Measurements from ENCODE around the gene CBX5.
A peak's percentile ranks its signal among the peaks of the same experiment; 100 is the strongest.
"Not testable (repeated sequence)": the region's sequence is repeated elsewhere in the genome, so short reads cannot be mapped to it uniquely, and the experiment has no call there.

The CBX5 gene

DNA sequence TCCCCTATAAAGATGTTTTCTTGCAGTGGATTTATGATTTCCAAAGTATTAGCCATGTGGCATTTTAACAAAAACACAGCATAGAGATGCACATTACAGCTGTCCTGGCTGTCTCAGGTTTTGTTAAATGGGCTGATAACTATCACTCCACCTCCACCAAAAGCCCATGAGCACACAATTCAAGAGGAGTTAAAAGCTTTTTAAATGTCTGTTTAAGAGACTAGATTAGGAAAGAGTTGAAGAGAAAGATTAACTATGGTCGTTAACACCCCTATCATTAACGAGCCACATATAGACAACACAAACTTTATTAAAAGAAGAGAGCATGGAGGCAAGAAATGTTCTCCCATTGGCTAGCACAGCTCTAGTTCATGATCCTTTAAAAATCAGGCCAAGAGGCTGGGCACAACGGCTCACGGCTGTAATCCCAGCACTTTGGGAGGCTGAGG, 14.5 kb downstream of the CBX5 start:
- no peak for DNase-seq

DNA sequence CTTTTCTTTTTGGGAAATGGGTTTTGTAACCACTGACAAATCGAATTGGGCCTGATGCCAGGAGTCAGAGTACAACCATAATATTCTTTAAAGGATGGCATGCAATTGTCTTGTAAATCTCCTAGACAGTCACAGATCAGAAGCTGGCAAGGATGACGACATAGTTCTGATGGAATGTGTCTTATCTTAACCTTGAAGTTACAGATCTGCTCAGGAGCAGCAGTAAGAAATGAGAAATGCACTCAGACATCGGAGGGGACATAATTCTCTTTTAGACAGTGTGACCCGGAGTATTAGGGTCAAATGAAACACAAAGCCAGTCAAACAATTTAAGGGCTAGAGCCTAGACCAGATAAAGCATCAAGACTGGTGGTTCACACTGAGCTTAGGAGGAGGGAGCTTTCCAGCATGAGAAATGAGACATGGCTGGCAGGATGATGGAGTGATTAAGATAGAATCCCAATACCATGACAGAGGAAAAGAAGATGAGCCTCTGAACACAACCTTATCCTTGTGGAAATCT, 17.5 kb downstream of the CBX5 start:
- peak; percentile 65 for DNase-seq

DNA sequence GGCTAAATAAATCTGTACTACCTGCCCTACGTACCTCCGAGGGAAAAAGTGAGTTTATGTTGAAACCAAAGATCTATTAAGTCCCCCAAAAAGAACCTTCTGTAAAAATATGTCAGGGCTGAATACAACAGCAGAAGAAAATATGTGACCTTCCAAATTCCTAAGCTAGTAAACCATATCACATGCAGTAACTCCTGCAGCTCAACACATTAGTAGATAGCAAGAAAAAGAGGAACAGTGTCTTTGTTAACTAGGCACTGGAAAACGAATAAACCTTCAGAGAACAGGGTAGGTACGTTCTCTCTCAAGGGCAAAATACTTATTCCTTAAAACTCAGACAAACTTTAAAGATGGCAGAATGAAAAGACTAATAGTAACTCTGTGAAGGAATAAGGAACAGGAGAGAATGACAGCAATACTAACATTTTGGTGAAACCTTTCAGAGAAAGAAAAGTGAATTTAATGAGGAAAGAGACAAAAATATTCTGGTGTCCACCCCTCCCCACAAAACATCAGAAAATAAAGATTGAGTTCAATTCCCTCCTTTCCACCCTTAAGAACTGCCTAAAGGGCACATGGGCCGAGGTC, 18.0 kb downstream of the CBX5 start:
- no peak for DNase-seq

DNA sequence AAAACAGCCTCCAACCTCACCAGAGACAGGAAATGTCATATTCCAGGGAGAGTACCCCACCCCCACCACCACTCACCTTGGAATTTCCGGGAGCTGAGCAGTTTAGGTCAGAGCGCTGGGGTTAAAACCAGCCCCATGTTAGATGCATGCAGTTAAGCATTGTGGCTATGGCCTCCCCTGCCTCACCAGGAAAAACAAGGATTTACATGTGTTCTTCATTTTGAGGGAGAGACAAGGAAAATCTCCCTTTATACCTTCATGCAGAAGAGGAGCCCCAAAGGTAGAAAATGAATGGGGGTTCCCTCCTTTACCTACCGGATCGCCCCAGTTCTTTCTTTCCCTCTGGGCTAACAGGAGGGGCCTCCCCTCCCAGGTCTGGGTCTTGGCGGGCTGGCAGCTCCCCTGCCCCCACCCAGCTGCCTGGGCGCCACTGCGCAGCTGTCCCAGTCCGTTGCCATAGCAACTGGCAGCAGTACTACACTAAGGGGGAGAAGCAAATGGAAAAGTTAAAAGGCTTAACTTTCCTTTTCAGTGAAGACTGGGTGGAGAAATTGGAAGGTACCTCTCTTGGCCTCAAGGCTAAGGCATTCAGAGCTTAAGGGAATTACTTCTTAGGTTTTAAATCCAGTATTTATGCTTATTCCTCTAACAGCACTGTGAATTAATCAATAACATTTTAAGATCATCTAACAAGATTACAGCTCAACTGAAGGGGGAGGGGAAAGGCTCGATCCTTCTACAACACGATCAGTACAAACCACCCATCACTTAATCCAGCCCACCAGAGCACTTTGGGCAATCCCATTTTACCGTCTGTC, 20.5 kb downstream of the CBX5 start:
- peak; percentile 84 for DNase-seq

DNA sequence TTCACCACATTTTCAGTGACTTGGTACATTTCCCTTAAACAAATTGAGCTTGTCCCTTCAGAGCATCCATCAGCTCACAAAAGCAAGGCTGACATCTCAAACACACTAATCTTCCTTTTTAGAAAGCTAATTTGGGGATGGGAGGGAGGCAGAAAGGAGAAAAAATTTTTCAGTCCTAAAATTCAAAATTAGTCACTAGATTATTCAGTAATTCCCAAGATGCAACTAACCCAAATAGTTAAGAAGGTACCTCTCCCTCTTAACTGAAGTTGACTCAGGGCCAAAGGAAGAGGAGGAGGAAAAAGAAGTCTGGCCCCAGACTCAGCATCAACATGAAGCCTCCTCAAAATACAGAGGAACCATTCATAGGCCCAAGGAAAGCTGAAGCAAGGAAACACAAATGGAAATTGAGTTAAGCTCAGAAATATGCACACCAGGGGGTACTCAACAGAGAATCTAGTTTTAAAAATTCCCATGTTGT, 21.7 kb downstream of the CBX5 start:
- no peak for DNase-seq

DNA sequence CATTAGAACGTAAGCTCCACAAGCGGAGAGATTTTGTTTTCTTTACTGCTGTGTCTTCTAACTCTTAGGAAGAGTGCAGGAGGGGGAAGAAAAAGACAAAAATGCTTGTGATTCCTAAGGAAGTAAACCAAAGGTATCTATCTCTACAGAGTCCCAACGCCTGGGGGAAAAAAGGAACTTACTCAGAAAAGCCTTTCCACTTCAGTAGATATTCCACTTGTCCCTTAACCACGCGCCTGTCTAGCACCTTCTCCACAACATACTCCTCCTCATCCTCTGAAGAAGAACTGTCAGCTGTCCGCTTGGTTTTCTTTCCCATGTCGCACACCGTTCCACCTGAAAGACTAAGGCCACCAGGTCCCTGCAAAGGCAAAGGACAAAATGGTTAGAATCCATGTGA, 22.6 kb downstream of the CBX5 start:
- DNase-seq, result no peak

DNA sequence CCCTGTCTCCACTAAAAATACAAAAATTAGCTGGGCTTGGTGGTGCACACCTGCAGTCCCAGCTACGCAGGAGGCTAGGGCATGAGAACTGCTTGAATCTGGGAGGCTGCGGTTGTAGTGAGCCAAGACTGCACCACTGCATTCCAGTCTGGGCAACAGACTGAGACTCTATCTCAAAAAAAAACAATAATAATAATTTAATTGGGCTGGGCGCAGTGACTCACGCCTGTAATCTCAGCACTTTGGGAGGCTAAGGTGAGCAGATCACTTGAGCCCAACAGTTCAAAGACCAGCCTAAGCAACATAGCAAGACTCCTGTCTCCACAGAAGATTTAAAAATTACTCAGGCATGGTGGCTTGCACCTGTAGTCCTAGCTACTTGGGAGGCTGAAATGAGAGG, 26.7 kb downstream of the CBX5 start:
- no peak for DNase-seq

DNA sequence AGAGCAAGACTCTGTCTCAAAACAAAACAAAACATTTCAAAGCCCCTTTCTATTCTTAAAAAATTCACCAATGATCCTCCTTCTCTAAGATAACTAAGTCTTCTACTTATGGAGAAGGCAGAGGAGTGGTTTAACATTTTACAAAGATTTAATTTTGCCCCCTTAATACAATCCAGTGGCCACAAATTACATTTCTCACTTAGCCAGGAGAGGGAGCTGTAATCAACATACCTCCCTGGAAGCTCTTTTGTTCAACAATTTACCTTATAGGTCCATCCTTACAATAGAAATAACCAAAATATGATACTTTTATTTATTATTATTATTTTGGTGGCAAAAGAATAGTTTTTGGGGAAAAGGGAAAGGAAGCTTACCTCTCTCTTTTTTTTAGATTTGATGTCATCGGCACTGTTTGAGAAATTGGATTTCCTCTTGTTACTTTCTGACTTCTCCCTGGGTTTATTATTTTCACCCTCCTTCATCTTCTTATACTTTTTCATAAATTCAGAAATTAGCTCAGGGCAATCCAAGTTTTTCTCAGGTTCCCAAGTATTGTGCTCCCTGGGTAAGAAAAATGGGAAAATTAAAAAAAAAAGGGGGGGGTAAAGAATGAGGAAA, 28.1 kb downstream of the CBX5 start:
- DNase-seq, result peak; percentile 8

DNA sequence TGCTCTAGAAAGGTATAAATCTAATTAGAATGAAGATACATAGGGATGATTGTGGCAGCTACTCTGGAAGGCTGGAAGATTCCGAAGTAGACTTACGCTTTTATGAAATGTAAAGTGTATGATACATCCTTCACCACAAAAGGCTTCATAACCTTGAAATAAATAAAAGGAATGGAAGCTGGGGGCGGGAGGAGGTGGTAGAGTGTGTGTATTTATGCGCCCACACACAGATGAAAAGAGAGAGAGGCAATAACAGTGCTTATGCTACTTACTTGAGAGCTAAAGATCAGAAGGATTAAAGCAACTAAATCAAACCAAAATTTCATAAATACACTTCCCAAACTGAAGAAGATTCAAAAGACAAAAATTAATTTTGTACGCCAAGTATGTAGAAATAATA, 30.4 kb downstream of the CBX5 start:
- DNase-seq, result no peak

DNA sequence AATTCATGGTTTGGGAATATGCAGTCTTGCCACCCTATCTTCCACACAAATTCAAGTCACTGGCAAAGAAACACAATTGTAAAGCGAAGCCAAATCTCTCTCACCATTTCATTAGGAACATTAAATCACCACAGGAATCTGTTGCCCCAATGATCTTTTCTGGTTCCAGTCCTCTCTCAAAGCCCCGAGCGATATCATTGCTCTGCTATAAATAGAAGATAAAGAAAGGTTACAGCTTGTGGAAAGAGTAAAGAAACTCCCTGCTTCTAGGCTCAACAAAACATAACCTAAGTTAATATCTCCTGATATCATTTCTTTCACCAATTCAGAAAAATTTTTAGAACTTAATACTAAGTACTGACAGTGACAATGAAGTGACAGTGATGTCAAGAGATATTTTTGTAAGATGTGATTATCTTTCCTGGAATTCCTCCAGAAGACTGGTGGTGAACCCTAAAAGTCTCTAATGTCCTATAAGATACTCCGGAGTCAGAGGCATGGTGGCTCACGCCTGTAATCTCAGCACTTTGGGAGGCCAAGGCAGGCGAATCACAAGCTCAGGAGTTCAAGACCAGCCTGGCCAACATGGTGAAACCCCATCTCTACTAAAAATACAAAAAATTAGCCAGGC, 33.8 kb downstream of the CBX5 start:
- no peak for DNase-seq

DNA sequence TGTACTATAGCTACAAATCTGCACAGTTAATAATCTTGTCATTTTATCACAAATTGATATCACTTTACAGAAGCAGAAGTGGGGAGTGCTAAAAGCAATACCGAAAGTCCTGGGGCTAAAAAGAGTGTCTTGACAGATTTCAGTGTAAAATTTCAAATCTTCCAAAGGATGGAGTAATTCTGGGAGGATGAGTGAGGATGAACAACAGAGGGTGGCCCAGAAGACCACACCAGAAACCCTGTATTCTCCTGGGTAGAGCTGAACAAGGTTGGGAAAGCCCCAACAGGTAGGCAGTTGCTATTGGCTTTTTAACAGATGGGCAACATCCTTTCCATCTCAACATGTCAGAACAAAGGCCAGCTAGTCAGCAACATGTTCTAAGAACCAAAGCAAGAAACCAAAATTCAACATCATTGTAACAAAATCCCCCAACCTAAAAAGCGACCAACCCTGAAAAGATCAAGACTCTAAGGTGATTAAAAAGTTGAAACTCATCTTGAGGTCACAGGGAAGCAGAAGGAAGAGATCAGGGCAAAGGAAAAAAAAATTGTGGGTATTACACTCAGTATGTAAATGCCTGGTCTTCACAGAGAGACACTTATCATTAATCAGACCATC, 38.8 kb downstream of the CBX5 start:
- no peak for DNase-seq

DNA sequence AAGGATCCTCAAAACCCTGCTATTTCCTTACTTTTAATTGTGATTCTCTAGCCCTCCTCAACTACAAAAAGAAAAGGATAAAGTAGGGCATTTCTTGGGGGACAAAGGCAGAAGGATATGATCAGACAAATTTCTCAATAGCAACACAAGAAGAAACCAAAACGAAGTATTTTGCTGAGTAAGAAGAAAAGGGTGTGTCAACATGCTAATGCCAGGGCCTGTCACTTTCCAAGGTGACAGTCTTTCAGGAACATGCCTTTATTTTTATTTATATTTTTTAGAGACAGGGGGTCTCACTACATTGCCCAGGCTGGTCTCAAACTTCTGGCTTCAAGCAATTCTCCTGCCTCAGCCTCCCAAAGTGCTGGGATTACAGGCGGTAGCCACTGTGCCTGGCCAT, 39.8 kb downstream of the CBX5 start:
- DNase-seq, result no peak

DNA sequence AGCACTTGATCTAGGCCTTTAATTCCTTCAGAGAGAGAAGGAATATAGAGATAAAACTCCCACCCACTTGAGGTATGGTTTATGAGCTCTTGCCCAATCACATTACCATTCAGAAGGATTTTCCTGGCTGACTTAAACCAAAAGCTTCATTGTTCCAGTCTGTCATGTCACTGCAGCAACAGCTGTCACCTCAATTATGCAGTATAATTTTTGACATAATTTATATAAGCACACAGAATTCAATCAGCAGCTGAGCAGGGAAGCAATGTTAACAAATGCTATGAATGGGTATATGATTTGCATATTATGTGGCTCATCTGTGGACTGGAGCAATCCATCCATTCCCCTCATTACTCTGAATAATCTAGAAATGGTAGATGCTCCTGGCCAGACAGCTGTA, 40.3 kb downstream of the CBX5 start:
- no peak for DNase-seq

DNA sequence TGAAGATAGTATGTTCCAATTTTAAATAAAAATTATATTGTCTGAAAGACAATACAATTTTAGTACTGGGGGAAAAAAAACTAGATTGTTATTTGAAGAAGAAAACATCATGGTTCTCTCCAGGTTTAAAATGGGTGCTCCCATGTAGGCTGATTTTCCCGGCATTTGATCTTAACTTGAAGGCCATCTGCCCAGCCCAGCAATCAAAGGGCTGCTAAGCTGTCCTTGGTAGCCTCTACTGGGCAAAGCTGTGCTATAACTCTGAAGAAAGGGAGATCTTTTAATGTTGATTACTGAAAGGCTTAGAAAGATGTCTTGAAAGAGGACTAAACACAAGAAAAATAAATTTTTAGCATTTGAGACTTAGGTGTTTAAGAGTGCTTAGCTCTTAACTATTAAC, 41.4 kb downstream of the CBX5 start:
- no peak for DNase-seq

DNA sequence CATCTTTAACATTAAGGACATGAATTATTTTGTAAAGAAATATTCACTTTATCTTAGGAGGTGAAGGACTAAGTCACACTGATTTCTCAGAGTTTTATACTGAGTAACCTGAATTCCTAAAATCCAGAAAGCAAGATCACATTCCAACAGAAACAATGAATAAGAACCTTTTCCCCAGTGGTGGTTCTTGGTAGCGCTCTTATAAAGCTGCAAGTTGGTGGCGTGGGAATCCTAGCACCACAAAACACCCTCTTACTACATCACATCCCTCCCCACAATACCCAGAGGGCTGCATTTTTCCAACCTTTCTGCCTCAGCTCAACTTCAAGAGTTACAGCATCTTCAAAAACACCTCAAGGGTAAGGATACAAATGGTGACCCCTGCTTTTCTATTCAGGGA, 47.1 kb downstream of the CBX5 start:
- DNase-seq, result no peak

DNA sequence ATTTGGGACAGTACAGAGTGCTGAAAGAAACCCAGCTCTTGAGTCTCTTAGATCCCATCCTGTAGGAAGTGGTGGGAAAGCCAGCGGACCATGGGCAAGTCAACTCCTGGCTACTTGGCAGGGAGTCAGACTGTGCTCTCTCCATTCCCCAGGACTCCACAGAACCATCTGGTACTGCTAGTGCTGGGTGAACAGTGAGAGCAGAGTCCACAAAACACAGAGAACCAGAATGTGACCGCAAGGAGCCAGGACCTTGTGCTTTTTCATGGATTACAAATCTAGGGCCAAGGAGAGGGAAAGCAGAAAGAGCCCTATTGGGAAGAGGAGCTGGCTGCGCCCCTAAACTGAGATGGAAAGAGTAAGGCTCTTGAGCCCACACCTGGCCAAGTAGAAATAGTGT, 48.7 kb downstream of the CBX5 start:
- not testable (repeated sequence) for DNase-seq

DNA sequence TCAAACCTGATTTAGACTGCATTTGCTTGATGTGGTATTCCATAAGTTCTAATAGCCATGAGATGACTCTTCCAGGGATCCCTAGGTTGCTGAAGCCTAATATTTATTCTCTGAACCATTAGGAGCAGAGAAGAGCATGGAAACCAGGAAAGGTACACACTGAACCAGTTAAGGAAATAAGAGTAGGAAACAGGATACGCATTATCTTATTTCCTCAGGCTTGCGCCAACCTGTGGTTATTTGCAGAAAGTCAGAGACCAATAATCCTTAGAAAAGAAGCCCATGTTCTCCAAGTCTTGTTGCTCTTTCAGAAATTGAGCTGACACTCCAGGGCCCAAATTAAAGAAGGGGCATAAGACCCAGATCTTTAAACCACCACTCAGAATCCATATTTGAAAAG, 49.4 kb downstream of the CBX5 start:
- DNase-seq, result no peak

DNA sequence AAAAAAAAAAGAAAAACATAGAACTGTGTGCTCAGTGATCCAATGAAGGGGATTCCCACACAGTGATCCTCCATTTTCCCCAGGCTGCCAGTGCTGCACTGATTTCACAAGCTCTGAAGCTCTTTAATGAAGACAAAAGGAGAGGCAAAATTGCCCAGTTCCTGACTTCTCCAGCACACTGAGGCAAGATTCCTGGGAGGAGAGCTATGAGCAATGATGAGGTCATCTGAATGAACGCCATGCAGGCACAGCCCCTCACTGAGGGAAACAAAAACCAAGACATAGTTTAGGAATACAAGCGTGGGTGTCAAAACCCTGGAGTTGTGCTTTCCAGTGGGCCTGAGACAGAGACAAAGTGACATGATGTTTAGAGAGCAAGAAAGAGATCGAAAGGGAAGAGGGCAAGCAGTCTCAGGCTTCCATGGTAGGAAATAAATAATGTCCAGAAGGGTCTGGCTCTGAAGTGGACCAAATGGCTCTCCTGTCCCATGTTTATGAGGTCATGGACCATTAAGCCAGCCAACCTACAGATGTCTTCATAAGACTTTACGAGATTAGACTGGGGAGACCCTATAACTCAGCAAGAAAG, 50.2 kb downstream of the CBX5 start:
- no peak for DNase-seq

DNA sequence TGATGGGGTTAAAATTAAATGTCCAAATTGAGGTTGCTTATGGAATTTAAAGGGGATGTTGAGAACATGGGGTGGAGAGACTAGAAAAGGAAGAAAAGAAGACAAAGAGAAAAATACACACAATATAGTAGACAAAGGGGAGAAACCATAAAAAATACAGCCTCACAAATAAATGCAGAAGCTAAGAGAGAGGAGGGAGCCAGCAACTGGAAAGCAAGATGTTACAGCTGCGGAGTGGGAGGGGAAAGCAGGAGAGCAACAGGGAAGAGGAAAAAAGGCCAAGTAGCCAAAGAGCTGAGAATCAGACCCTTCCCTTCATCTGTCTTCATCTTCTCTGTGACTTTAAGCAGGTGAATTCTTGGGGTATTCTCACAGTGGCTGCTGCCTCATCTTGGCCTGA, 51.5 kb downstream of the CBX5 start:
- no peak for DNase-seq

DNA sequence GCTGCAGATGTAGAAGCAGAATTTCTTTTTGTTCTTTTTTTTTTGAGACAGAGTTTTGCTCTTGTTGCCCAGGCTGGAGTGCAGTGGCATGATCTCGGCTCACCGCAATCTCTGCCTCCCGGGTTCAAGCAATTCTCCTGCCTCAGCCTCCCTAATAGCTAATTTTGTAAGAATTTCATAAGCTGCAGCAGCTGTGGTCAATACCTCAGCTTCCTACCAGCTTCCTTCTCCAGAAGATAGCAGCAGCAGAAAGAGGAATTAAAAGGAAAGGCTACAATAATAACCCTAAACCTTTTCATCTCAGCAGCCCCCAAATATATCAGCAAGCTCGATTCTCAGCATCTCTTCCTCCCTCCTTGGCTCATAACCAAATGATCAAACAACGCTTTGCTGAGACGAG, 52.0 kb downstream of the CBX5 start:
- not testable (repeated sequence) for DNase-seq

DNA sequence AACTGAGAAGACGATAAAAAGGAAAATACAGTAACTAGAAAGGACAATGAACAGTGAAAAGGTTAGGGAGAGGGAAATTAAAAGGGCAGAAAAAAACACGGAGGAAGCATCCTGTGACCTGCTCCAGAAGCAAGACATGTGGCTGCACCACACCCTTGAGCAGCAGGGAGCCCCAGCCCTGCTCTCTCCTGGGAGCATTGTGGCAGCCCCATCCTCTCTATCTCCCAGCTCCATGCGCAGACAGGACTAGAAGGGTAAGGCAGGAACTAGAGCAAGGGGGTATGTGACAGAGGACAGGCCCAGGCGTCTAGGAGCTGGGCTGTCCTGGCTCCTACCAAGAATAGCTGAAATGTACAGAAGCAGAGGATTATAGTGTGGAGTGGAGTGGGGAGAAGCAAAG, 52.5 kb downstream of the CBX5 start:
- DNase-seq, result no peak

DNA sequence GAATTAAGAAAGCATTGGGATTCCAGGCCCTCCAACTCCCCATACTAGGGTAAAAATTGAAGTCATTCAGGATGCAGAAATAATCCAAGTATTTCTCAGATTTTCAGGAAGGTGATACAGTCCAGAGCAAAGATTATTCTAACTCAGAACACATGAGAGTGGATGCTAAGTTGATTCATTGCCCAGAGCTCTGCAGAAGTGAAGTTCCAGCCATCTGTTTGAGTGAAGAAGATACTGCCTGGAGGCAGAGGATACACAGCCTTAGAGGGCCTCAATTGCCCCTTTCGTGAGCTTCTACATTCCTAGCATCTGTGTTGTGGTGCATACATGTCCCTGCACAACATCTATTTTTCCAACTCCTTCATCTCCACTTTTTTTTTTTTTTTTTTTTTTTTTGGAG, 54.3 kb downstream of the CBX5 start:
- DNase-seq, result no peak

DNA sequence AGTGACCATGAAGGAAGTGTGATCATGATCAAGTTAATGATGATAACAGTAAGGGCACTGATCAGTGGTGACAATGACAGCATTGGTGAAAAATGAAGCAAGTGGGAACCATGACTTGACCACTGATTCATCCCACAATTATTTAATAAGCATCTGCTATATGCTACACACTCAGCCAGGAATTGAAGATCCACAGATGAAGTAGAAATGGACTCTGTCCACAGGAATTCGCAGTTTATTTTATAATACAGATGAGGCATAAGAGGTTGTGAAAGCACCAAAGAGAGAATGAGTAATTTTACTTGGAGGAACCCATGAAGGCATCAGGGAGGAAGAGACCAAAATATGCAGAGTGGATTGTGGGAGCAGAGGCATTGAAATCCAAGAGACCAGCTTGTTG, 57.3 kb downstream of the CBX5 start:
- DNase-seq, result no peak

Data from NCI-H2227 treated with DMSO at 0.1 percent for 48 hours (cell line).